ENCODE data around the gene CD72.
A peak's percentile ranks its signal among the peaks of the same experiment; 100 is the strongest.
"Not testable (repeated sequence)": the region's sequence is repeated elsewhere in the genome, so short reads cannot be mapped to it uniquely, and the experiment has no call there.

Gene CD72

DNA sequence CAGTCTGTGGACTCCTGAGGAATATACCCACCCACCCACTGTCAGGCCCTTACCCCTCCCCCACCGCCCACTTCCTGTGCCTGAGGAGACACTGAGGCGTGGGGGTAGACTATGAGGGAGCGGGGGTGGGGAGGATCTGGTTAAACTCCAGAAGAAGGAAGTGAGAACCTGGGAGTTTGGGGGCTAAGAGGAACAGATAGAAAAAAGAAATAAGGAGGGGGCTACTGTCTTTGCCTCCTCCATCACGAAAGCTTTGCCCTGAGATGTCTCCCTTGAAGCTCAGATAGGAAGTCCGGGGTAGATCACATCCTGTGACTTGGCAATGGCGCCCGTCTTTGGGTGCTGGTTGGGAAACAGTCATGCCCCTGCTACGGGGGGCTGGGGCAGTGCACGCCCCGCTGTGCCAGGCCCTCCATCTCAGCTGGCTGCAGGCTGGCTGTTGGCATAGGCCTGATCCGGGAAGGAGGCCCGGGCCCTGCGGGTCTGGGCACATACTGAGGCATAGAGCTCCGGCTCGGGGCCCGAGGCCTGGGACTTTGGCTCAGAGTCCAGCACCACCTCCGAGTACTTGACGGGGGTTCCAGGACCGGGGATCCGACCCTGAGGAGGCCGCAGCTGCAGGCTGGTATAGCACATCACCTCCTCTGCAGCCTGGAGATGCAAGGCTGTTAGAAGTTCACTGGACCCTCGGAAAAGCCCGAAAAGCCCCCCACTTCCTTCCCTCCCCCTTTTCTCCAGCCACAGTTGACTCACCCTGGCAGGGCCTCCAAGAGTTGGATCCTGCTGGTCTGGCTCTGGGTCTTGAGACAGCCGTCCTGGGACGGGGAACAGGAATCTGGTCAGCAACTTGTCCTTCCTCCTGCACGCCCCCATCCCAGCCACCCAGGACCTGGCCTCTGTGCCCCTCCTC is 31.5 kb upstream of the CD72 start:
- DNase-seq, result no peak

DNA sequence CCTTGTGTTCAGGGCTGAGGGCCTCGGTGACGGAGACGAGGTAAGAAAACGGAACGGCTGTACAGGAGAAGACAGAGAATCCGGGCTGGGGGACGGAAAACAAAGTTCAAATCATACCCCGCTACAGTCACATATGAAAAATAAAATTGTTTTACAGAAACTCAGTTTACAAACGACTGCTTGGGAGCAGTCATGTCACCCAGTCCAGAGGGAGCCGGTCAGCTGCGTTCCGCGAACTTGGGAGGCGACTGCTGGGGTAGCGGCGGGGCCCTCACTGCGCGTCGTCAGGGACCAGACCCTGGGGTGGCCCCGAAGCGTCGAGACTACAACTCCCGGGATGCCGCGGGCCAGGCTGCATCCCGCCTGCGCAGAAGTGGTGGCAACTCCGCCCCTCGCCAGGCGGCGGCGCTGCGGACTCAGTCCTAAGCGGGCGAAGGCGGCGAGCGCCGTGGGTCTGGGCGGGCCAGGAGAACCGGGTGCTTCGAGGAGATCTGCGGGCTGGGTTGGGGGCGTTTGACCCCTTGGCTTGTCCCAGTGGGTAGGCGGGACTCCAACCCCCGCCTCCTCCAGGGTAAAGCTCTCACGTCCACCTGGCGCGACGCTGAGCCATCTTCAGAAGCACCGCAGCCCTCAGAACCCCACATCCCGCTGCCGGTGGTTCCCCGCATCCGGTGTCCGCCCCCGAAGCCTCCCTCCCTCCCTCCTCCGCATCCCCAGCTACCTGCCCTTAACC is 28.5 kb upstream of the CD72 start:
- peak; percentile 80 for DNase-seq

DNA sequence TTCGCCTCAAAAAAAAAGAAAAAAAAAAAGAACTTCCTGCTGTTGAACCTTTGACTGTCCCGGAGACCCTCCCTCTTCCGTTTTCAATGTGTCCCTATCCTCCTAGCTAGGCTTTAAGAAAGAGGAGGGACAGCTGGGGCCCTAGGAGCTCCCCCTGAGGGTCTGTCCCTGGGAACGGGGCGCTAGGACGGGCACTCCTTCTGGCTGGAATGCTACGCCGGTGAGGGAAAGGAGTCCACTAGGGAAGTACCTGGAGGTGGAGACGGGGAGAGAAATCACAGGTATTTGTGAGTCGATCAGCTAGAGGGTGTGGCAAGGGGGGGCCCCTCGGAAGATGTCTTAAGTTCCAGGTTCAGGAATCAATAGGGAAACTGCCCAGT is 27.9 kb upstream of the CD72 start:
- DNase-seq, result peak; percentile 59

DNA sequence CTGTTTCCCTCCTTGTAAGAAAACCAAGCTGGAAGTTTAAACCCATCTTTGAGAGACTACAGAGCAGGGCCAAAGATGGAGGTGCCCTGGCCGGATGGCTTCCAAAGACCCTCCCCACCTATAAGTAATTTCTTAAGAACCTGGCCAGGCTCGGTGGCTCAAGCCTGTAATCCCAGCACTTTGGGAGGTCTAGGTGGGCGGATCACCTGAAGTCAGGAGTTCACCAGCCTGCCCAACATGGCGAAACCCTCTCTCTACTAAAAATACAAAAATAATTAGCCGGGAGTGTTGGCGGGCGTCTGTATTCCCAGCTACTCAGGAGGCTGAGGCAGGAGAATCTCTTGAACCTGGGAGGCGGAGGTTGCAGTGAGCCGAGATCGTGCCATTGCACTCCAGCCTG is 27.5 kb upstream of the CD72 start:
- DNase-seq, result not testable (repeated sequence)

DNA sequence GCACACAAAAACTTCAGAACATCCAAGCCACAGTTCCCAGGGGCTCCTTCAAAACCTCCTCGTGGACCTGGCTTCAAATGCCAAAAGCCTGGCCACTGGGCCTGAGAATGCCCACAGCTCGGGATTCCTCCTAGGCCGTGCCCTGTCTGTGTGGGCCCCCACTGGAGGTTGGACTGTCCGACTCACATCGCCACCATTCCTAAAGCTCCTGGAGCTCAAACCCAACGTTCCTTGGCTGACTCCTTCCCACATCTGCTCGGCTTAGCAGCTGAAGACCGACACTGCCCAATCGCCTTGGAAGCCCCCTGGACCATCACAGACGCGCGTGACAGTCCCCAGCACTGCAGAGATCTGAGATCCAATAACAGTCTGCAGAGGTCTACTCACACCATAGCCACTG is 24.8 kb upstream of the CD72 start:
- DNase-seq, result no peak

DNA sequence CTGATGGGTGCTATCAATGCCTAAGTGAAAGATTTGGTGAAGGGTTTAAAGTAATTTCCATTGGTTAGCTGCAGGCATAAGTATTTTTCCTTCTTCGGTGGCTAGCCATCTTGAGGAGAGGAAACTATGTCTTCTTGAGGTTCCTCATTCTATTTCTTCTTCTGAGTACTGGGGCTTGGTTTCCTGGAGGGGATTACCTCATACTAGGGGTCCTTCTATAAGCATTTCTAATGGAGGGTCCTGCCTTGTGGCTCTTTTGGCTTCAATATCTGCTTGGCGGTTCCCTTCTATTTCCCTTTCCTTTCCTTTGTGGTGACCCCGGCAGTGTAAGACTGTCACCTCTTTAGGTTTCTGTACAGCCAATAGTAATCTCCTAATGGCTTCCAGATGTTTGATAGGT is 23.3 kb upstream of the CD72 start:
- DNase-seq, result not testable (repeated sequence)

DNA sequence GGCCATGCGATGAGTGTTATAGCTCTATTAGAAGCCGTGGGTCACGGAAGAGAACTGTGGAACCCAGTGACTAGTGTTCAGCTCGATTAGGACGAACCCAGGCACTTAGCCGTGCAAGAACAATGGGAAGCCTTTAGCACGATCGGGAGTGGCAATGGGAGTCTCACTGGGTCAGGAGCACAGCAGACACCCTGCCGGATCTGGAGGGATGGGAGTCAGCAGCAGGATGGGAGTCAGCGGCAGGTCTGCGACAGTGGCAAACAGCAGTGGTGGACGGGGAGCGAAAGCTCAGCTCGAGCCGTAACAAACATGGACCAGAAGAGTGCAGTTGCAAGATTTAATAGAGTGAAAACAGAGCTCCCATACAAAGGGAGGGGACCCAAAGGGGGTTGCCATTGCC is 22.2 kb upstream of the CD72 start:
- not testable (repeated sequence) for DNase-seq

DNA sequence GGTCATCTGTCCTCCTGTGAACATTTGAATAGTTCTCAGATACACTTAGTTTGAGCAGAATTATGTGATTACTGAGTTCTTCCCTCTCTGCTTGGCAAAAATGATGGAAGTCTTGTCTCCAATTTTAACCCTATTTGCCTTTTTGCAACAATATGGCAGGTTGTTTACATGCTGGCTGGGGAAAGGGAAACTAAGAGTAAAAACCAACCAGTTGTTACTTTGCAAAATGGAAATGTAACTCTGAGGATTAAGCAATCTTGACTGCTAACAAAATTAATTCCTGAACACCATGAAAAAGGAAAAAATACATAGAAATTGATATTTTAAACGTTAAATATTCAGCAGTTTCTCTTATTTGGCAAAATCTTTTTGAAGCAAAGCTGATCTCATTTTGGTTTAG is 21.4 kb upstream of the CD72 start:
- DNase-seq, result no peak

DNA sequence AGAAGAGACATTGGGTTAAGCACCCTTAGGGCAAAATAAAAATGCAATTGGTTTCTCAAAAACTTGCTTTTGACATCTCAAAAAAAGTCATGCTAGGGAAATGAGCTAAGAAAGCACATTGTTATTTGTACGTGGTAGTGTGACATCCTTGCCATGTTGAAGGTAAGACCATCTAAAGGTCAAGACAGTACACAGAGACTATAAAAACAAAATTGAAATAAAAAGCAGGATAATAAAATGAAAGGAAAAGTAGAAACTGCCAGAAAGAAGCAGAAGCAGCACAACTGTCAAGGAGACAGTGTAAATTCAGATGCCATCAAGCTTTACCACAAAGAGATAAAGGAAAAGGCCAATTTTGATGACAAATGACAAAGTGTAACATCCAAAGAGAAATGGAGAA is 21.0 kb upstream of the CD72 start:
- DNase-seq, result not testable (repeated sequence)

DNA sequence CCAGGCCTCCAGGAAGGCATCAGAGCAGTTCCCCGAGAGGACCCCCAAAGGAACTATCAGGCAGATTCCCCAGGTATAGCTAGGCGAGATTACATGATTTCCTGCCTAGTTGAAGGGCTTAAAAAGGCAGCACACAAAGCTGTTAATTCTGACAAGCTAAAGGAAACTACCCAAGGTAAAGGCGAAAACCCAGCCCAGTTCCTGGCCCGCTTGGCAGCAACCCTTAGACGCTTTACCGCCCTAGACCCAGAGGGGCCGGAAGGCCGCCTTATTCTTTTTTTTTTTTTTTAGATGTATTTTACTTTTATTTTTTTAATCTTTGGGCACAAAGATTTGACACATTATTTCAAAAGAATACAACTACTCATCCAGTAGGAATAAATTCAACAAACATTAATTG is 20.5 kb upstream of the CD72 start:
- not testable (repeated sequence) for DNase-seq

DNA sequence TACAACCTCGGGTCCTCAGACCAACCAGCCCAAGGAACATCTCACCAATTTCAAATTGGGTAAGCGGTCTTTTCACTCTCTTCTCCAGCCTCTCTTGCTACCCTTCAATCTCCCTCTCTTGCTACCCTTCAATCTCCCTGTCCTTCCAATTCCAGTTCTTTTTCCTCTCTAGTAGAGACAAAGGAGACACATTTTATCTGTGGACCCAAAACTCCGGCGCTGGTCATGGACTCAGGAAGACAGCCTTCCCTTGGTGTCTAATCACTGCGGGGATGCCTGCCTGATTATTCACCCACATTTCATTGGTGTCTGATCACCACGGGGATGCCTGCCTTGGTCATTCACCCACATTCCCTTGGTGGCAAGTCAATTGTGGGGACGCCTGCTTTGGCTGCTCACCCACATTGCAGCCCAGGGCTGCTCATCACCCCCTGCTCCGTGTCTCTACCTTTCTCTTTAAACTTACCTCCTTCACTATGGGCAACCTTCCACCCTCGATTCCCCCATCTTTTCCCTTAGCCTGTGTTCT is 19.3 kb upstream of the CD72 start:
- not testable (repeated sequence) for DNase-seq

DNA sequence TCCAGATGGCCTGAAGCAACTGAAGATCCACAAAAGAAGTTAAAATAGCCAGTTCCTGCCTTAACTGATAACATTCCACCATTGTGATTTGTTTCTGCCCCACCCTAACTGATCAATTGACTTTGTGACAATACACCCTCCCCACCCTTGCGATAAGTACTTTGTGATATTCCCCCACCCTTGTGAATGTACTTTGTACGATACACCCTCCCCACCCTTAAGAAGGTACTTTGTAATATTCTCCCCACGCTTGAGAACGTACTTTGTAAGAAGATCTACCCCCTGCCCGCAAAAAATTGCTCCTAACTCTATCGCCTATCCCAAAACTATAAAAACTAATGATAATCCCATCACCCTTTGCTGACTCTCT is 18.6 kb upstream of the CD72 start:
- DNase-seq, result not testable (repeated sequence)

DNA sequence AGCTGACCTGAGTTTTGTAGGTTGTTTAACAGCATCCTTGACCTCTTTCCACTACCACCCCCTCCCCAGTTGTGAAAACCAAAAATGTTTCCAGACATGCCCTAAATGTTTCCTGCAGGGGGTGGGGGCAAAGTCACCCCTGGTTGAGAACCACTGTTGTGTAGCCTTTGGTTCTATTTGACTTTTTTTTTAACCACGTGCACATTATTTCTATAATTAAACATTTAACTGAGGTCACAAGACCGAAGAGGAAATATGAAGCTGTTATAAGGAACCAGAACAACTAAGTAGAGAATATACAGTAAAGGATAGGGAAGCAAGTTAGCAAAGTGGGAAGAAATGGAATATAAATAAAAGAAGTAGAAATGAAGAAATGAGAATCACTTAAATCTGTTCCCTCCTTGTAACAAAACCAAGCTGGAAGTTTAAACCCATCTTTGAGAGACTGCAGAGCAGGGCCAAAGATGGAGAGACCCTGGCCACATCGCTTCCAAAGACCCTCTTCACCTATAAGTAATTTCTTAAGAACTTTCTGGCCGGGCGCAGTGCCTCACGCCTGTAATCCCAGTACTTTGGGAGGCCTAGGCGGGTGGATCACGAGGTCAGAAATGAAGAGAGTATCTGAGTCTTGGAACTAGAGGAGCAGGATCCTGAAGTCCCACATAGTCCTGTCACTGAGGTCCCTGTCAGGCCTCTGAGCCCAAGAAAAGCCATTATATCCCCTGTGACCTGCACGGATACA is 18.1 kb upstream of the CD72 start:
- no peak for DNase-seq

DNA sequence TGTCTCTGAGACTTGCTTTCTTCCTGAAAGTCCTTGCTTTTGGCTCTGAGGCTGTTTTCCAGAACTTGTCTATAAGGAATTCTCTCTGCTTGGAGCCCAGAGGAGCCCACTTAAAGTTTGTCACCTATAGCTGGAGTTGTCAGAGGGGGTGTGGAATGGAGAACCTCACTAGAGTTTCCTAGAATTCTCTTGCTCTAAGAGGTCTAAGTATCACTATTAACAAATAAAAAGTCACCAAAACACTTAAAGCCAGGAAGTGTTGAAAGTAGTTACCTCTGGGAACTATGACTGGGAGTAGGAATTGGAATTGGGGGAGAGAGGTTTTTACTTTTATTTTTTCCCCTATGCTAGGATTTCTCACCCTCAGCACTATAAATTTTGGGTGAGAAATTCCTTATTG is 17.5 kb upstream of the CD72 start:
- no peak for DNase-seq

DNA sequence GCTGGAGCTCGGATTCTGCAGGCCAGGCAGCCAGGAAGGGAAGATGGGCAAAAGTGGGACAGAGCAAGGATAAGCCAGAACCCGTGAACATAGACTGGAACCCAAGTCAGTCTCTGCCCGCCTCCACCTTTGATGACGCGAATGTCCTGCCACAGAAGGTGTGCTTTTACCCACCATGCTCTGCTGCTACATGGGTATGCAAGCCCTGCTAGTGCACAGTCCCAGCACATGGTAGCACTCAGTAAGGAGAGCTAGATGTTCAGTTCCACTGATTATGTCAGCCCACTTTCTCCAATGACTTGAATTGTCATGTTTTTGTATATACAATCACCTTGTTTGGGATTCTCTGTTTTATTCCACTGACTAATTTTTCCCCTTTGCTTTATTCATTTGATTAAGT is 11.4 kb upstream of the CD72 start:
- no peak for DNase-seq

DNA sequence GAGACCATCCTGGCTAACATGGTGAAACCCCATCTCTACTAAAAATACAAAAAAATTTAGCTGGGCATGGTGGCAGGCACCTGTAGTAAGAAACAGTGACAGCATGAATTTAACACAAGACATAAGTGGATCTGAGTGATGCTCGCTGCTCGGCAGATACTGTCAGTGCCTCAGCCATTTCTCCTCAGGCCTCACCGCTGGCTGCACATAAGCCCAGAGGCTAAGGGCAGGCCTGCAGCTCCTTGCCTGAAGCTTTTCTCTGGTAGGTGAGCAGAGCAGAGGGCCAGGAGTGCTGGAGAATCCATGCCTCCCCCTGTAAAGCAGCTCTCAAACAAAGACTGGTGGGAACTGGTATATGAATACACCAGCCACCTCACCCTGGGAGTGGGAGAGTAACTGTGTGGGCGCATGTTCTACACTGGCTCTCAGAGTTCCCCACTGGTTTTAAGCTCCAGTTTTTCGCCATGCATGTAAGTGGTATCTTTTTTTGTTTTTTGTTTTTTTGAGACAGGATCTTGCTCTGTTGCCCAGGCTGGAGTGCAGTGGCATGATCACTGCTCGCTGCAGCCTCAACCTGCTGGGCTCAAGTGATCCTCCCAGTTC is 10.3 kb upstream of the CD72 start:
- no peak for DNase-seq

DNA sequence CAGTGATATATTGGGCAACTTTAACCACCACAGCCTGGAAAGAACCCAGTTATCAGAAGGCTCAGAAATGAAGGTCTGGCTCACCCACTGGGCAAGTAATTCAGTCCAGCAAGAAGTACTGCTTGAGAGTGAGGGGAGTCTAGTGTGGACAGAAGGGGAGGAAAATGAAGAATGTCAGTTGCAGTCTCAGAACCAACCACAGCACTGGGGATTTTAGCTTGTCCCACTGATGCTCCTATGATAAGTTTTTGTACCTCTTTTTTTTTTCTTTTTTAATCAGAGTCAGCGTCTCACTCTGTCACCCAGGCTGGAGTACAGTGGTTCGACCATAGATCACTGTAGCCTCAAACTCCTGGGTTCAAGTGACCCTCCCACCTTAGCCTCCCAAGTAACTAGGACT is 9.4 kb upstream of the CD72 start:
- DNase-seq, result no peak

DNA sequence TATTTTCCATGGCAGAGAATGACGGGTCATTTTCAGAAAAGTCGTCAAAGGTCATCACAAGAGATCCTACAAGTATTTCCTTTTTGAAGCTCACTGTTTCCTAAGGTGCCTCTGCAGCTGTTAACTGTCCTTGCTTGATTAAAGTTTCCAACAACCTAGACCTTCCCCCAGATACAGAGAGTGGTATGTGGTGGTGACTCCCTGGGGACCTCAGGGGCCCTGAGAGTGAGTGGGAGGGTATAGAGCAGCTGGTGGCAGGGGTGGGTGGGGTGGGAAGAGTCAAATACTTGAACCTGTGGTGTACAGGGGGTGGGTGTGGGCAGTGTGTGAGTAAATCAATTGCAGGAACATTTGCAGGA is 1.6 kb upstream of the CD72 start:
- DNase-seq, result no peak

DNA sequence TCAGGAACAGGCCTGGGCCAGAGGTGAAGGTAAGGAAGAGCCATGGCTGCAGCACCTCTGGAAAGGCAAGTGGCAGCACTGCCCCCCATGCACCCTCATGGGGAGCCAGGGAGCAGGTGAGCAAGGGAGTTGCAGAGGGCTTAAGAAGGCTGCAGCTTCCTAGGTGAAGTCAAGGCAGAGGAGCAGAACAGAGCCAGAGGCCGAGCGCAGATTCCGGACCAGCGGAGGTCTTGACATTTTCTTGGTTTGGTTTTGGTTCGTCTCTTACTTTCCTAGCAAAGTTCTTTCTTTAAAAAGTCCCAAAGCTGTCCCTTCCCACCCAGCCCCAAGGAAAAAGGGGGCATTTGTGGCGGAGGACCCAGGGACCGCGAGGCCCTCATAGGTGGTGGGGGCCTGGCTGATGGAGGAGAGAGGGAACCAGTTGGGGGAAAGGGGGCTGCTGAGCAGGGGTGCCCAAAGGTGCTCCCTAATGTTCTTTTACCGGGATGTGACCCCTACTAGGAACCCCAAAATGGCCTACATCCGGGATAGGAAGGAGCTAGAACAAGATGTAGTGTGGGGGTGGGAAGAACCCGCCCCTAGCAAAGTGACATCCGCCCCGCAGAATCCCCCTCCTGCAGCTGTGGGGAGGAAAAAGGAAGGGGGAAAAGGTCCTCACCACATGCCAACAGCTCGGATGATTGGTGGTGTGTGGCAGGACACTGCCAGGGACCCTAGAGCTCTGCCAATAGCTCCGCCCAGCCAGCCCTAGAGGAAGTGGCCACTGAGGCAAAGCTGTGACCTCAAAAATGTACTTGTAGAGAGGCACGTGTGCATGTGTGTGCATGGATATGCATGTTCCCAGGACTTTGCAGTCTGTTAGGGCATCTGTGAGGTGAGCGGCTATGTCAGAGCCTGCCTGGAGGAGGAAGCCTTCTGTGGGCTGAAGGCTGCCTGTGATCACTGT is 914 bp upstream of the CD72 start:
- DNase-seq, result no peak

DNA sequence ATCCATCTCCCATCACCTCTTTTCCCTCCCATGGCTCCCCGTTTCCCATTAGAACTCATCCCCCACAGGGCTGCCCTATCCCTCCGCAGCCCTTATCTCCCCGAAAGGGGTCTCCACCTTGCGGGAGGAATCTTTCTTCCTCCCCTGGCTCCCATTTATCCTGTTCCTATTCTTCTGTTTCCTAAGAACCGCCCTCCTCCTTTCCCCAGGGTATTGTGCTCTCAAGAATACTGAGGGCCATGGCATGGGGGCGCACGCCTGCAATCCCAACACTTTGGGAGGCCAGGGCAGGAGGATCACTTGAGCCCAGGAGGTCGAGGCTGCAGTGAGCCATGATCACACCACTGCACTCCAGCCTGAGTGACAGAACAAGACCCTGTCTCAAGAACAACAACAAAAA is 665 bp downstream of the CD72 start:
- no peak for DNase-seq

DNA sequence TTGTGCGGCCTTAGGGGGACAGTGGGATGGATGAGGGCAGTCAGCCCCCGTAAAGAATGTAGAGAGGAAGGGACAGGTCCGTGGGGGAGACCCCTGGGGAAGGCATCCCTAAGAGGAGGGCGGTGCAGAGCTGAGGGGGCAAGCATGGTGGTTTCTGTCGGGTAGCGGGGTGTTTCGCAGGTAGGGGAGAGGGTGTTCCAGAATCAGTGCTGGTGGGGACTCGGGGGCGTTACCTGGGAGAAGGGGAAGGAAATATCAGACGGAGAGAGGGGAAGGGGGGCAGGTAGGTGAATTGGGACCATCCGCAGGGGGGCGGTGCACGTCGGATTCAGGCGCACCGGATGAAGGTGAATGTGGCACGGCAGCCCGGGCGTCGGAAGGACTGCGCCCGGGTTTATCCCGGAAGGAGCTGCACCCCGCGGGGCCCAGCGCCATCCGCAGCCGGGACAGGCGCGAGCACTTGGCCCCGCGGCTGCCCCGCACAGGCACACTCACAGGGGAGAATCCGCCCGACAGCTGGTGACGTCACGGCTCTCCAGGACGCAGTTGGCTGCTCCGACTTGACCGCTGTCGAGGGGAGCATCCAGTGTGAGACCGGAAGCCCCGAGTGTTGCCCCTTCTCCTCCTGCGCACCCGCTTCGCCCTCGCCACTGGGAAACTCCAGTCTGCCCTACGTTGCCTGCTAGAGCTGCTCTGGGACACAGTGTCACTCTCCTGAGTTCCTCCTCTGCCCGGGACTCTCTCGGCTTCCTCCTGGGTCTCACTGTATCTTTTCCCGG is 1.3 kb downstream of the CD72 start:
- no peak for DNase-seq

Measured in NCI-H526 treated with DMSO at 0.1 percent for 48 hours (cell line).